ENCODE data around the gene GOLGA6L10. TPM values are rescaled to one million over a fixed set of nuclear protein-coding genes. Genes with fewer than 3 reads are reported as not detected.
A peak's percentile ranks its signal among the peaks of the same experiment; 100 is the strongest.
"Not testable (repeated sequence)": the region's sequence is repeated elsewhere in the genome, so short reads cannot be mapped to it uniquely, and the experiment has no call there.

GOLGA6L10 gene
- total and polyA plus RNA-seq, 9 of the 15 experiments (the other 6 are each of a cell fraction or from before 2014, with no cell fraction given) = 0.32 to 7.1 (median 2.0) TPM

DNA sequence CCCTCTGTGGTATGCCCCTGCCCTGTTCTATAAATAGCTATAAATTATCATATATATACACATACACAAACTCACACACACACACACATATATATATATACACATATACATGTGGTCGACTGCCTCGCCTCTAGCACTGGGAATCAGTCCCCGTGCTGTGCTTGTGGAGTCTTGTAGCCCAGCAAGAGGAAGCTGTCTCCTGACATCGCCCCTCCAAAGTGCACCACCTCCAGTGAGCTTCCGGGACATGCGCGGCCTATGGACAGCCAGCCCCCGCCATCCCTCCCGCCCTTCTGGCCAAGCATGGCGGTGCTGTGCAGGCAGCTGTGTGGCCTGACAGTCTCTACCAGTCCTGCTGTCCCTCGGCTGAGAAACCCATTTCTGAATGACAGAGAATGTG, 11.2 kb downstream of the GOLGA6L10 start:
- CTCF ChIA-PET (ENCODE audit: low intra/inter-chr PET ratio); in situ Hi-C loops (cut with MboI): not testable (repeated sequence)

More for the DNA sequence above, 11.2 kb downstream of the GOLGA6L10 start:
- BruUV-seq (replicated peaks); FAIRE-seq; H2AFZ ChIP-seq (ENCODE audit: low read depth, low read length); DNase-seq (ENCODE audit: extremely low read depth in 1 of 4, low spot score in 3 of 4); H3K4me2 ChIP-seq (ENCODE audit: insufficient read depth, low read length); H4K20me1 ChIP-seq (replicated peaks; ENCODE audit: control insufficient read depth, insufficient read depth, low read length); ATAC-seq; H3K36me3 ChIP-seq (ENCODE audit: control insufficient read depth, insufficient read depth, low read length); intact Hi-C loops (cut with micrococcal nuclease); H3K79me2 ChIP-seq (ENCODE audit: control insufficient read depth, insufficient read depth, low read length); POLR2A ChIA-PET; H3K9me1 ChIP-seq (ENCODE audit: control insufficient read depth, insufficient read depth, low read length); H3K27ac ChIP-seq (ENCODE audit: extremely low read depth, low read depth, low read length); H3K9me3 ChIP-seq (replicated peaks; ENCODE audit: control insufficient read depth, insufficient read depth, low read depth, low read length); H3K9ac ChIP-seq (ENCODE audit: insufficient read depth in 1 of 2, low read depth in 2 of 2, low read length in 2 of 2); H3K4me1 ChIP-seq (replicated peaks in 1 of 2; ENCODE audit: control insufficient read depth in 2 of 2, insufficient read depth in 2 of 2, low read length in 2 of 2); H3K27me3 ChIP-seq (ENCODE audit: control insufficient read depth in 2 of 2, insufficient read depth in 2 of 2, low read length in 2 of 2); H3K4me3 ChIP-seq: not testable (repeated sequence)
- WGBS (ENCODE audit: insufficient coverage, low coverage, missing lambda C conversion rate) = 72% methylated on average over 3 of the region's 11 CpGs
- peak in 1 of 2 experiments; percentile 59; a peak in 3 of 4 replicates for TF ChIP-seq NRF1 (conservative IDR thresholded peaks at IDR 0.05 in 1 of 2, IDR thresholded peaks at IDR 0.05 in 1 of 2)
- TF ChIP-seq, protein P1, sequence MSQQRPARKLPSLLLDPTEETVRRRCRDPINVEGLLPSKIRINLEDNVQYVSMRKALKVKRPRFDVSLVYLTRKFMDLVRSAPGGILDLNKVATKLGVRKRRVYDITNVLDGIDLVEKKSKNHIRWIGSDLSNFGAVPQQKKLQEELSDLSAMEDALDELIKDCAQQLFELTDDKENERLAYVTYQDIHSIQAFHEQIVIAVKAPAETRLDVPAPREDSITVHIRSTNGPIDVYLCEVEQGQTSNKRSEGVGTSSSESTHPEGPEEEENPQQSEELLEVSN (IDR thresholded peaks at IDR 0.05; ENCODE audit: borderline replicate concordance in 1 of 2, extremely low read depth in 1 of 2, insufficient read depth in 1 of 2, insufficient read length in 1 of 2, low read depth in 1 of 2, low read length in 1 of 2, poor library complexity in 1 of 2, severe bottlenecking in 1 of 2) = peak in 1 of 2 experiments; percentile 19
- TF ChIP-seq, protein P2, sequence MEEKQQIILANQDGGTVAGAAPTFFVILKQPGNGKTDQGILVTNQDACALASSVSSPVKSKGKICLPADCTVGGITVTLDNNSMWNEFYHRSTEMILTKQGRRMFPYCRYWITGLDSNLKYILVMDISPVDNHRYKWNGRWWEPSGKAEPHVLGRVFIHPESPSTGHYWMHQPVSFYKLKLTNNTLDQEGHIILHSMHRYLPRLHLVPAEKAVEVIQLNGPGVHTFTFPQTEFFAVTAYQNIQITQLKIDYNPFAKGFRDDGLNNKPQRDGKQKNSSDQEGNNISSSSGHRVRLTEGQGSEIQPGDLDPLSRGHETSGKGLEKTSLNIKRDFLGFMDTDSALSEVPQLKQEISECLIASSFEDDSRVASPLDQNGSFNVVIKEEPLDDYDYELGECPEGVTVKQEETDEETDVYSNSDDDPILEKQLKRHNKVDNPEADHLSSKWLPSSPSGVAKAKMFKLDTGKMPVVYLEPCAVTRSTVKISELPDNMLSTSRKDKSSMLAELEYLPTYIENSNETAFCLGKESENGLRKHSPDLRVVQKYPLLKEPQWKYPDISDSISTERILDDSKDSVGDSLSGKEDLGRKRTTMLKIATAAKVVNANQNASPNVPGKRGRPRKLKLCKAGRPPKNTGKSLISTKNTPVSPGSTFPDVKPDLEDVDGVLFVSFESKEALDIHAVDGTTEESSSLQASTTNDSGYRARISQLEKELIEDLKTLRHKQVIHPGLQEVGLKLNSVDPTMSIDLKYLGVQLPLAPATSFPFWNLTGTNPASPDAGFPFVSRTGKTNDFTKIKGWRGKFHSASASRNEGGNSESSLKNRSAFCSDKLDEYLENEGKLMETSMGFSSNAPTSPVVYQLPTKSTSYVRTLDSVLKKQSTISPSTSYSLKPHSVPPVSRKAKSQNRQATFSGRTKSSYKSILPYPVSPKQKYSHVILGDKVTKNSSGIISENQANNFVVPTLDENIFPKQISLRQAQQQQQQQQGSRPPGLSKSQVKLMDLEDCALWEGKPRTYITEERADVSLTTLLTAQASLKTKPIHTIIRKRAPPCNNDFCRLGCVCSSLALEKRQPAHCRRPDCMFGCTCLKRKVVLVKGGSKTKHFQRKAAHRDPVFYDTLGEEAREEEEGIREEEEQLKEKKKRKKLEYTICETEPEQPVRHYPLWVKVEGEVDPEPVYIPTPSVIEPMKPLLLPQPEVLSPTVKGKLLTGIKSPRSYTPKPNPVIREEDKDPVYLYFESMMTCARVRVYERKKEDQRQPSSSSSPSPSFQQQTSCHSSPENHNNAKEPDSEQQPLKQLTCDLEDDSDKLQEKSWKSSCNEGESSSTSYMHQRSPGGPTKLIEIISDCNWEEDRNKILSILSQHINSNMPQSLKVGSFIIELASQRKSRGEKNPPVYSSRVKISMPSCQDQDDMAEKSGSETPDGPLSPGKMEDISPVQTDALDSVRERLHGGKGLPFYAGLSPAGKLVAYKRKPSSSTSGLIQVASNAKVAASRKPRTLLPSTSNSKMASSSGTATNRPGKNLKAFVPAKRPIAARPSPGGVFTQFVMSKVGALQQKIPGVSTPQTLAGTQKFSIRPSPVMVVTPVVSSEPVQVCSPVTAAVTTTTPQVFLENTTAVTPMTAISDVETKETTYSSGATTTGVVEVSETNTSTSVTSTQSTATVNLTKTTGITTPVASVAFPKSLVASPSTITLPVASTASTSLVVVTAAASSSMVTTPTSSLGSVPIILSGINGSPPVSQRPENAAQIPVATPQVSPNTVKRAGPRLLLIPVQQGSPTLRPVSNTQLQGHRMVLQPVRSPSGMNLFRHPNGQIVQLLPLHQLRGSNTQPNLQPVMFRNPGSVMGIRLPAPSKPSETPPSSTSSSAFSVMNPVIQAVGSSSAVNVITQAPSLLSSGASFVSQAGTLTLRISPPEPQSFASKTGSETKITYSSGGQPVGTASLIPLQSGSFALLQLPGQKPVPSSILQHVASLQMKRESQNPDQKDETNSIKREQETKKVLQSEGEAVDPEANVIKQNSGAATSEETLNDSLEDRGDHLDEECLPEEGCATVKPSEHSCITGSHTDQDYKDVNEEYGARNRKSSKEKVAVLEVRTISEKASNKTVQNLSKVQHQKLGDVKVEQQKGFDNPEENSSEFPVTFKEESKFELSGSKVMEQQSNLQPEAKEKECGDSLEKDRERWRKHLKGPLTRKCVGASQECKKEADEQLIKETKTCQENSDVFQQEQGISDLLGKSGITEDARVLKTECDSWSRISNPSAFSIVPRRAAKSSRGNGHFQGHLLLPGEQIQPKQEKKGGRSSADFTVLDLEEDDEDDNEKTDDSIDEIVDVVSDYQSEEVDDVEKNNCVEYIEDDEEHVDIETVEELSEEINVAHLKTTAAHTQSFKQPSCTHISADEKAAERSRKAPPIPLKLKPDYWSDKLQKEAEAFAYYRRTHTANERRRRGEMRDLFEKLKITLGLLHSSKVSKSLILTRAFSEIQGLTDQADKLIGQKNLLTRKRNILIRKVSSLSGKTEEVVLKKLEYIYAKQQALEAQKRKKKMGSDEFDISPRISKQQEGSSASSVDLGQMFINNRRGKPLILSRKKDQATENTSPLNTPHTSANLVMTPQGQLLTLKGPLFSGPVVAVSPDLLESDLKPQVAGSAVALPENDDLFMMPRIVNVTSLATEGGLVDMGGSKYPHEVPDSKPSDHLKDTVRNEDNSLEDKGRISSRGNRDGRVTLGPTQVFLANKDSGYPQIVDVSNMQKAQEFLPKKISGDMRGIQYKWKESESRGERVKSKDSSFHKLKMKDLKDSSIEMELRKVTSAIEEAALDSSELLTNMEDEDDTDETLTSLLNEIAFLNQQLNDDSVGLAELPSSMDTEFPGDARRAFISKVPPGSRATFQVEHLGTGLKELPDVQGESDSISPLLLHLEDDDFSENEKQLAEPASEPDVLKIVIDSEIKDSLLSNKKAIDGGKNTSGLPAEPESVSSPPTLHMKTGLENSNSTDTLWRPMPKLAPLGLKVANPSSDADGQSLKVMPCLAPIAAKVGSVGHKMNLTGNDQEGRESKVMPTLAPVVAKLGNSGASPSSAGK (IDR thresholded peaks at IDR 0.05) = 0 out of 2 replicates have a peak, but pooled peaks have one; percentile 26

All from K562 (cell line).